ENCODE measurements around the gene ATP1B2.

Gene ATP1B2

DNA sequence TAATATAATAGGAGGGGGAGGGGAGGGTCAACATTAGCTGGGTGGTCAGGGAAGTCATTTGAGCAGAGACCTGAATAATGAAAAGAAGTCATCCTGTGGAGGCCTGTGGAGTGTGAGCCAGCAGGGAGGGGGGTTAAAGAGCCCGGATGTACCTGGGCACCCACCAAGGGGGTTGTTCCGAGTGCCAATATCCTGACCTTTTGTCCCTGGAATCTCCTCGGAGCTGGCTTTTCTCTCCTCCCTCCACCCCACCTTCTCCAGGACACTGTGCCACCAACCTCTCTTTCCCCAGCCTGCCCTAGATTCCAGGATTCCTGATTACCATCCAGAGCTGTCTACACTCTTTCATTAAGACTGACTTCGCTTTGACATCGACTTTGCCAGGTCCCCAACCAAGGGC lies 14.6 kb upstream of the ATP1B2 start:
- no peak for DNase-seq

DNA sequence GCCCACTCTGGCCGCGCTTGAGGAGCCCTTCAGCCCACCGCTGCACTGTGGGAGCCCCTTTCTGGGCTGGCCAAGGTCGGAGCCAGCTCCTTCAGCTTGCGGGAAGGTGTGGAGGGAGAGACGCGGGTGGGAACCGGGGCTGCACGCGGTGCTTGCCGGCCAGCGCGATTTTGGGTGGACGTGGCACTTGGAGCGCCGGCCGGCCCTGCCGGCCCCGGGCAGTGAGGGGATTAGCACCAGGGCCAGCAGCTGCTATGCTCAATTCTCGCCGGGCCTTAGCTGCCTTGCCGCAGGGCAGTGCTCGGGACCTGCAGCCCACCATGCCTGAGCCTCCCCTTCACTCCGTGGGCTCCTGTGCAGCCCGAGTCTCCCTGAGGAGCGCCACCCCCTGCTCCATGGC lies 9.9 kb upstream of the ATP1B2 start:
- DNase-seq: no peak

DNA sequence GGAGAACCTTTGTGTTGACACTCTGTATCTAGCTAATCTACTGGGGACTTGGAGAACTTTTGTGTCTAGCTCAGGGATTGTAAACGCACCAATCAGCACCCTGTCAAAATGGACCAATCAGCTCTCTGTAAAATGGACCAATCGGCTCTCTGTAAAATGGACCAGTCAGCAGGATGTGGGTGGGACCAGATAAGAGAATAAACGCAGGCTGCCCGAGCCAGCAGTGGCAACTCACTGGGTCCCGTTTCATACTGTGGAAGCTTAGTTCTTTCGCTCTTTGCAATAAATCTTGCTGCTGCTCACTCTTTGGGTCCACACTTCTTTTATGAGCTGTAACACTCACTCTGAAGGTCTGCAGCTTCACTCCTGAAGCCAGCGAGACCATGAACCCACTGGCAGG lies 9.1 kb upstream of the ATP1B2 start:
- DNase-seq: peak; percentile 4 to 10

DNA sequence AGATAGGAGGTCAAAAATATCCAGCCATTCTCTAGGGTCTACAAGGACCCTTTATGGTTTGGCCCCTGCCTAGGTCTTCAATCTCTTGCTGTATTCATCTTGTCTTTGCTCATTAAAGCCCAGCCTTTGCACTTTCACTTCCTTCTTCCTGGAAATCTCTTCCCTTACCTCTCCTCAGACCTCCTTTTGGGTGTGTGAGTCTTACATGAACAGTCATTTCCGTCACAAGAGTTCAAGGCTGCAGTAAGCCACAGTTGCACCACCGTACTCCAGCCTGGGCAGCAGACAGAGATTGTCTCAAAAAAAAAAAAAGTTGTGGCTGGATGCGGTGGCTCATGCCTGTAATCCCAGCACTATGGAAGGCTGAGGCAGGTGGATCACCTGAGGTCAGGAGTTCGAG lies 6.0 kb upstream of the ATP1B2 start:
- no peak for DNase-seq

DNA sequence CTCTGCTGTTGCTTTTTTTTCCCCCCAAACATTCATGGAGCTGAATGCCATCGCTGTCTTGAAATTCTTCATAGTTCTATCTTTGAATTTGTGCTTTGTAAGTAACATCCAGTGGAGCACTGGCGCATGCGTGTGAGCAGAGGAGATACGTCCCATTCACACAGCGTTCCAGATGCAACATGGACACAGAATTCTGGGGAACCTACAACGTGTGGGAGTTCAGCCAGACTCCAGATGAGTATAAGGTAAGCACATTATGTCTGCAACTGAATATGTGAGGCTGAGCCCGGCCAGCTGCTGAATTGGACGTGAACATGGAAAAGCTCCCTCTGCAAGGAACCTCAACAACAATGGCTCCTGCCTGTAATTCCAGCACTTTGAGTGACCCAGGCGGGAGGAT lies 4.3 kb upstream of the ATP1B2 start:
- DNase-seq: no peak

DNA sequence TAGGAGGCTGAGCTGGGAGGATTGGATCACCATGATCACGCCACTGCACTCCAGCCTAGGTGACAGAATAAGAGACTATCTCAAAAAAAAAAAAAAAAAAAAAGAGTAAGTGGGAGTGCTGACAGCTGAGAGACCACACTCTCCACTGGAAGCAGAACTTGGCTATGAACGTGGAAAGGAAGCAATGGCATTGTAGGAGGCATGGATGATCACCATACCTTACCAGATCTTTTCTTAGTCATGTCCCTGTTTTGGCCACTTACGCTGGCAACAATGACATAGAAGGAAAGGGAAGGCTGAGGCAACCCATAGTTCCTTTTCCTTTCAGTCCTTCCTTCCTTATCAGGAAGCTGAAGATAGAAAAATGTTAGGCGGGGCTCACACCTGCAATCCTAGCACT lies 3.7 kb upstream of the ATP1B2 start:
- DNase-seq: no peak

DNA sequence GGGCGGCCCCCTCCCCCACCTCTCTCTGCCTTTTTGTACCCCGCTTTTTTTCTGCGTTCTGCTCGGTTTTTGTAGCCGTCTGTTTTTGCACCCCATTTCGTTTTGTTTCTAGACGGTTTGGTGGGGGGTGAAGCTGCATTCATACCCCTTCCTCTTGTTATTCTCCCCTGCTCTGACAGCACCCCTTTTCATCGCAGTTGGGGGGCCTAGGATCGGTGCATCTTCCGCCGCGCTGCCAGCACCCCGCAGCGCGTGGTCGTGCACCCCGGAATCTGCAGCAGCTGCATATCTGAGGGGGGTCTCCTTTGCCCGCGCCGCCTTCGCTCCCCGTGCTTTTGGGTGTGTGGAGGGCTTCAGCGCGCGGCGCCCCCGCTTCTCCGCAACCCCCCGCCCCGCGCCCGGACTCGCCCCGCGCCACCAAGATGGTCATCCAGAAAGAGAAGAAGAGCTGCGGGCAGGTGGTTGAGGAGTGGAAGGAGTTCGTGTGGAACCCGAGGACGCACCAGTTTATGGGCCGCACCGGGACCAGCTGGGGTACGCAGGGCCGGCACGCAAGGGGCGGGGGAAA lies 455 bp downstream of the ATP1B2 start:
- no peak for DNase-seq

DNA sequence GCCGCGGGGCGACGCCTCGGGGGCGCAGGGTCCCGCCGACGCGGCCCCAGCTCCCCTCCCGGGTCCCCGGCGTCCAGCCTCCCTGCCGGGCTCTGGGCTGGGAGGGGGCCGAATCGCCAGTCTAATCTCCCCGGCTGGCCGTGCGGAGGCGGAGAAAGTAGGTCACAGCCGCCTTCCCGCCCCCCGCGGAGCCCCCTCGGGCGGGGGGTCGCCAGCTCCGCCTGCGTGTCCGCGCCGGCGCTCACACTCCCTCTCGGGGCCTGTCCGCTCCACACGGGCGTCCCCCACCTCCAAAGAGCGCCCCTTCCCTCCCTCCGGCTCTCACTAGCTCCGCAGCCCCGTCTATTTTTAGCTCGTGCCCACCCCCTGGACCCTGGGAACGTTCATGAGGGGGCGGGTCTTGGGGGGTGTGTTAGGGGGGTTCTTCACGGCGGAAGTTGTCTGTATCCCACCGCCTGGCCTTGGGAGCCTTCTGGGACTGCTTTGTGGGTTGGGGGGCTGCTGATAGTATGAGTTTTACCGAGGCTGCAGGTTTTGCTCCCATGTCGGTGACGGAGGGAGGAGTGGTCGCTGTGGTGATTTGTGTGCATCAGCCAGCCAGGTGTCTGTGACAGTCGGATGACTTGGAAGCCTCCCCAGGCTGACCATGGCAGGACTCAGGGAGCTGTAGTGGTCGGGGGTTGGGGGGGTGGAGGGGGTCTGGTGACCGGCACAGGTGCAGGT lies 1.1 kb downstream of the ATP1B2 start:
- DNase-seq: no peak

DNA sequence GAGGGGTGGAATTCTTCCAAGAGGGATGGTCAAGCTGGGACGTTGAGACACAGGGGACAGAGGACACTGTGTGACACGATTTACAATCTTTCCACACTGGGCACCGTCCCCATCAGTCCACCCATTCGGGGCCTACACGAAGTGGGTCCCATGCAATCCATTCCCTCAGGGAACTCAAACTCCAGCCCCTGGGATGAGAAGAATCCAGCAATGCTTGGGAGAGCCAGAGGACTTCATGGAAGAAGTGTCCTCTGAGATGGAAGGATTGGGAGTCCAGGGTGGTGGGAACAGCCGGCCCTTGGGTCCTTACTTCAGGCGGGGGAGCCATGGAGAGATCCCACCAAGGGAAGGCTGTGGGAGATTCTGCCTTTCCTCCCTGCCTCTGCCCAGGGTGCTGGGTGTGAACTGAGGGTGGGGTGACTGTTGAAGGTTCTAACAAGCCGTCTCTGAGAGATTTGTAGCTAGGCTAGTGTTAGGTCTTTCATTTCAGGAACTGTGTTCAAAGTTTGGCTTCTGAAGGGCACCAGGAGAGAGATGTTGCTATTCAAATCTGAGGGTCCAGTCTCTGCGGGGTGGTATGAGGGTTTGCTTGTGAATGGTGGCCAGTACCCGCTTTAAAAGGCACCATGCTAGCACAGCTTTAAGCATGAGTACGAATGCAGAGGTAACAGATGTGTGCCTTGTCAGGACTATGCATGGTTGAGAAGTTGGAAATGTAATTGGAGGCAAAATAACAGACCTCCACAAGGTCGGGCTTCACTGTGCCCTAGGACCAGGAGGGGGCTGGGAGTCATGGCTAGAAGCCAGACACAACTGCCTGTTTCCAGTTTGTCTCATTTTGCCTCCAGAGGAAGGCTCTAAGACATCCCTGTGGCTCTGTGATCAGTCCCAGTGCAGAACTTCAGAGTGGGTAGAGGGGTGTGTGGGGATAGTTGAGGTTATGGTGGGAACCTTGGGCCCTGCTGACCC lies 1.9 kb downstream of the ATP1B2 start:
- DNase-seq: no peak

DNA sequence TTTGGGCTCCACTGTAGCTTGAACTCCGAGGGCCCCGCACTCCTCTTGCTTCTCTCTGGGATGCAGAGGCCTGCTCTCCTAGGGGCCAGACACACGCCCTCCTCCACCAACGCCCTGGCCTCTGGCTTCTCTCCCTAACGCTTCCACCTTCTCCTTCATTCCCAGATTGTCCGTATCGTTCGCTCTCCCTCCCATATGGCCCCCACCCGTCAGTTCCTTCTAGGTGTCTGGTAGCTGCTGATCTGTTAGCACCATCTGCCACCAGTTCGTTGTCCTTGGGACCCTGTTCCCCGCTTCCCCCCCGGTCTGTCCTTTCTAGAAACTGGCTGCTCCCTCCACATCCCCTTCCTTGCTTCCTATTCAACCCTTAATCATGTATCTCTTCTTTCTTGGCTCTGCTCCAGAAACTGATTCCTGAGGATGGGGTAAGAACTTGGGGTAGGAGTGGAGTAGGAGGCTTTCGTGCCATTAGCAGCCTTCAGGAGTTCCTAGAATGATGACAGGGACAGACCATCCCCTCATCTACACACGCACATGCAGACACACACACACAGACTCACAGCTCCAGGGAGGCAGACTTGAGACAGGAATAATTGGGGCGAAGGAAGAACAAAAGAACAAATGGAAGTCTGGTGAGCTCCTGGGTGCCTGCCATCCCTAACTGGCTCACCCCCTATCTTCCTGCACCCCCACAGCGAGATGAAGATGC lies 4.3 kb downstream of the ATP1B2 start:
- DNase-seq: no peak

DNA sequence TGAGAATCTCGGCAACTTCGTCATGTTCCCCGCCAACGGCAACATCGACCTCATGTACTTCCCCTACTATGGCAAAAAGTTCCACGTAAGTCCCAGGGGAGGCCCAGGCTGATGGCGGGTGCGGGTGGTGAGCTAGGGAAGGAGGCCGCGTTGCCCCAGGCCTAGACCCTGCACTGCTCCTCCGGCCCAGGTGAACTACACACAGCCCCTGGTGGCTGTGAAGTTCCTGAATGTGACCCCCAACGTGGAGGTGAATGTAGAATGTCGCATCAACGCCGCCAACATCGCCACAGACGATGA lies 4.8 kb downstream of the ATP1B2 start:
- no peak for DNase-seq

DNA sequence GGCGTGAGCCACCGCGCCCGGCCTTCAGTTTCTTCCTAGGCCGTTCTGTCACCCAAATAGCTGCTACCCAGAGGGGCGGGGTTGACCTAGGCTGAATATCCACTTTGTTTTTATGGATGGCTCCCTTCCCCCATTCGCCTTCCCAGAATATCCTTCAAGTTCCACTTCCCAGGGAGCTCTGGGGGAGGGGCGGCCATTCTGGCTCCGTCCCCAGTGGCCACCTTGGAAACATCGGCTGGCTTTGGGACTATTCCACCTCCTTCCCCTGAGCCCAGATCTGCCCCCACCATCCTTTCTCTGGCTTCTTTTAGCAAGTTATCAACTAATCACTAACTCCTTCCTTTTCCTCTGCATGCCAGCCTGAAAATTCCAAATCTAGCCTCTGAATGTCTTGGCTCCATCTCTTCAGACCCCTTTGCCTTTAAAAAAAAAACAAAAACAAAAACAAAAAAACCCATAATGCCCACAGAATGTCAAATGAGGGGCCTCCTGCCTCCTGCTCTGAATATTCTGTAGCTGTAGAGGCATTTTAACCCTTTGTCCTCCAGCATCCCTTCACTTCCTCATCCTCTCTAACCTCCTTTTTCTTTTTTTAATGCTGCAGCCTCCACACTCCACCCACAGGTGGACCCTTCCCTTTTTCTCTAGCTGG lies 6.4 kb downstream of the ATP1B2 start:
- DNase-seq: no peak

DNA sequence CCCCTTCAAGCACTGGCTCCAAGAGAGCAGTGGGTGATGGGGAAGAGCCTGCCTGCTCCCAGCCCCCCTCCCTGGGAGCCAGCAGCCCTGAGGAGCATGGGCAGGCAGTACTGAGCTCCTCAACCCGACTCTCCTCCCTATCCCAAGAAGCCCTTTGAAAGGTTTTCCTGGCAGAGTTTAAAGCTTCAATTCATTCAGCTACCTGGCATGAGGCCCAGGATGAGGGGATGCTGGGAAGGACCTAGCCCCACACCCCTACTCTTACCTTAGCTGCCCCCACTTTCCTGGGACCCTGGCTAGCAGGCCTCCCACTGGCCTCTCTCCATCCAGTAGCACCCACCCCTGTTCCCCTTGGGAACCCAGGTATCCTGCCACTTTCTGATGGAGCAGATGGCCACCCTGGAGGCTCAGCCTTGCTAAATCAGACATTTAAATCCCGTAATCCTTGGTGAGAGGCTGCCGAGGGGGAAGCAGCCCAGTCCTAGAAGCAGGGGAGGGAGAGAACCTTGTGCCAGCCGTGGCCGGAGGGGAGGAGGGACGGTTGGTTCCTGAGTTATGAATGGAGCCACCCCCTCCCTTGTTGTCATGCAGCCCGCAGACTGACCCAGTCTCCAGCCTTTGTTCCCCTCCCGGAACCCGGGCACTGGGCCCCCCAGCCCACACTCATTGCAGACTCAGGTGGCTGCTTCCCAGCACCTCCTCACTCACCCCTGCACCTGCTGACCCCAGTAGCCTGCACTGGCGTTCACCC lies 17.1 kb downstream of the ATP1B2 start:
- no peak for DNase-seq

DNA sequence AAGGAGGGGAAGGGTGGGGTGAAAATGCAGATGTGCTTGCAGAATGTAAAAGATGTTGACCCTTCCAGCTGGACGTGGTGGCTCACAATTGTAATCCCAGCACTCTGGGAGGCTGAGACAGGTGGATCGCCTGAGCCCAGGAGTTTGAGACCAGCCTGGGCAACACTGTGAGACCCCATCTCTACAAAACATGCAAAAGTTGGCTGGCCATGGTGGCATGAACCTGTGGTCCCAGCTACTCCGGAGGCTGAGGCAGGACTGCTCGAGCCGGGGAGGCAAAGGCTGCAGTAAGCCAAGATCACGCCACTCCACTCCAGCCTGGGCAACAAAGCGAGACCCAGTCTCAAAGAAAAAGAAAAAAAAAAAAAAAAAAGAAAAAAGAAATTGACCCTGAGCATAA lies 17.8 kb downstream of the ATP1B2 start:
- no peak for DNase-seq

DNA sequence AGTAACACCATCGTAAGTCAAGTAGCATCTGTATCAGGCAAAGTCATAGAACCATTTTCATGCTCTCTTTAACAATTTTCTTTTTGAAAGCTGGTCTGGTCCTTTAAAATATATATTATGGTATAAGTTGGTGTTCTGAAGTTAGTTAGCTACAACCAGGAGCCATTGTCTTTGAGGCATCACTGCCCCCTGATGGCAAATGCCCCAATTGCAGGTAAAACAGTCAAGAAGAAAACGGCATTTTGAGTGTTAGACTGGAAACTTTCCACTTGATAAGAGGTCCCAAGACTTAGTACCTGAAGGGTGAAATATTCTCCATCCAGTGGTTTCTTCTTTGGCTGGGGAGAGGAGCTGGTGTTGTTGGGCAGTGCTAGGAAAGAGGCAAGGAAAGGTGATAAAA lies 22.5 kb downstream of the ATP1B2 start:
- DNase-seq: peak; percentile 1 to 25

DNA sequence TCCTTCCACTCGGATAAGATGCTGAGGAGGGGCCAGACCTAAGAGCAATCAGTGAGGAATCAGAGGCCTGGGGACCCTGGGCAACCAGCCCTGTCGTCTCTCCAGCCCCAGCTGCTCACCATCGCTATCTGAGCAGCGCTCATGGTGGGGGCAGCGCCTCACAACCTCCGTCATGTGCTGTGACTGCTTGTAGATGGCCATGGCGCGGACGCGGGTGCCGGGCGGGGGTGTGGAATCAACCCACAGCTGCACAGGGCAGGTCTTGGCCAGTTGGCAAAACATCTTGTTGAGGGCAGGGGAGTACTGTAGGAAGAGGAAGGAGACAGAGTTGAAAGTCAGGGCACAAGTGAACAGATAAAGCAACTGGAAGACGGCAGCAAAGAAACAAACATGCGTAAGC lies 24.2 kb downstream of the ATP1B2 start:
- DNase-seq: no peak

DNA sequence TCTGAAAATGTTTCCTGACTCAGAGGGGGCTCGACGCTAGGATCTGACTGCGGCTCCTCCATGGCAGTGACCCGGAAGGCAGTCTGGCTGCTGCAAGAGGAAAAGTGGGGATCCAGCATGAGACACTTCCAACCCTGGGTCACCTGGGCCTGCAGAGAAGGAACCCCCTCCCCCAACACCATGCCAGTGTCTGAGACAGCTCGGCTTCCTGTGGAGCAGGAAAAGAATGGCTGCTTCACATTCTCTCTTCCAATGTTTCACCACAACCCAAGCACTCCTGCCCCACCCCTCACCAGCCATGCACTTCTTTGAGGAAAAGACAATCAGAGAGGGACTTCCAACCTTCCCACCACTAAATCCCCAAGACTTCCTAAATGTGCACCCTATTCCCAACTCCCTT lies 25.8 kb downstream of the ATP1B2 start:
- no peak for DNase-seq

DNA sequence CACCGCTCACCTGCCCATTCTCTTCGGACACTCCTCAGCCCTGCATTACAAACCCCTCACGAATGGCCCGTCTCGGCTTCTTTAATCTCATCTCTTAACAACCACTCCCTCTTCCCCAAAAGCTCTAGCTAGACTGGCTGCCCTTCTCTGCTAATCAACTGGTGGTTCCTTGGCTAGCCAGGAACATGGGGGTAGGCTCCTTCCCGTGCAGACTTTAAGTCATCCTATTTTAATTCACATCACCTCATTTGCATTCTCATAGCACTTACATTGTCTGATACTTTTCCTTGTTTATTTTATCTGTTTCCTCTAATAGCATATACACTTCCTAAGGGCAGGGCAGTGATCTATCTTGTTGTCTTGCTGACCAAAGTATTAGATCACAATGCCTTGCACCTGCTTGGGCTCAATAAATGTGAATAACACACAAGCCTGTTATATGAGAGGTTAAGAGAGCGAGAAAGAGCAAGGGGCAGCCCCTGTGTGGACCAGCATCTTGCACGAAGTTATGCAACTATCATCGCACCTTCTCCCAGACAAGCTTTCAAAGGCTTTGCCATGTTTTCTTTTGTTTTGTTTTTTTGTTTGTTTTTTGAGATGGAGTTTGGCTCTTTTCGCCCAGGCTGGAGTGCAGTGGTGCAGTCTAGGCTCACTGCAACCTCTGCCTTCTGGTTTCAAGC lies 26.8 kb downstream of the ATP1B2 start:
- no peak for DNase-seq

DNA sequence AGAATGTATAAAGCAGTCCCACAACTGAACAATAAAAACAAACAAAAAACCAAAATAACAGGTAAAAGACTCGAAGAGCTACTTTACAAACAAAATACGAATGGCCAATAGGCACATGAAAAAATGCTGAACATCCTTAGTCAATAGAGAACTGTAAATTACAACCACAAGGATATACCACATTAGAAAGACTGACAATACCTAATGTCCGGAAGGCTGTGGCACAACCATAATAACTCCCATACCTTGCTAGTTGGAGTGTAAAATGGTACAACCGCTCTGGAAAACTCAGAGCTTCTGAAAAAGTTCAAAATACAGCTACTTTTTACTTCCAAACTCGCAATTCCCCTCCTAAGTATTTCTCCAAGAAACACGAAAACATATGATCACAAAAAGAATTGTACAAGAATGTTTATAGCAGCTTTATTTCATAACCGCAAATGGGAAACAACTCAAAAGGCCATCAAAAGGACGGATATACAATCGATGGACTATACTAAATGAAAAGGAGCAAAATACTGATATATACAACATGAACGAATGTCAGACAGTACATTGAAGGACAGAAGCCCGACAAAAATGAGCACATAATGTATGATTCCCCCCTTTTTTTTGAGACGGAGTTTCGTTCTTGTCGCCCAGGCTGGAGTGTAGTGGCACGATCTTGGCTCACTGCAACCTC lies 34.3 kb downstream of the ATP1B2 start:
- no peak for DNase-seq

DNA sequence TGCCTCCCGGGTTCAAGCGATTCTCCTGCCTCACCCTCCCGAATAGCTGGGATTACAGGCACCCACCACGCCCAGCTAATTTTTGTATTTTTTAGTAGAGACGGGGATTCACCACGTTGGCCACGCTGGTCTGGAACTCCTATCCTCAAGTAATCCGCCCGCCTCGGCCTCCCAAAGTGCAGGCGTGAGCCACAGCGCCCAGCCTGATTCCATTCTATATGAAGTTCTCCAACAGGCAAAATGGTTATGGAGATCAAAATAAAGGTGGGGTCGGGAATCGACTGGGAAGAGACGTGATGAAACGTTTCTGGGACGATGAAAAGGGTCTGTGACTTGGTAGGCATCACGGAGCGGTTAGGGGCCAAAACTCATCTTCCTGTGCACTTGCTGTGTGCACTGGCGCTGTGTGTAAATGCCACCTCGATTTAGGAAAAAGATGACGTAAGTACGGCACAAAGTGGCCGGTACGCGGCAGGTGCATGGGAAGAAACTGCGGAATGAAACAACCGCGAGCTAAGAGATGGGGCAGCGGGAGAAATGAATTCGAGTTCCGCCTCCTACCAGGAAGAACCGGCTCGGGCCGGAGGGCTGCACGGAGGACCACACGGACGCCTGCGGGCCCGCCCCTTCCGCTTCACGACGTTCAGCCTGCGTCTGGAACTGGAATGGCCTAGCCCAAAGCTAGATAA lies 35.0 kb downstream of the ATP1B2 start:
- DNase-seq: peak; percentile 58 to 72

Data from Kasumi-1 (cell line).